ENCODE results near the gene PHF13. TPM values are rescaled to one million over a fixed set of nuclear protein-coding genes. Genes with fewer than 3 reads are reported as not detected.

The PHF13 gene
- polyA plus RNA-seq, 1 donor (not counting 4 experiments of a cell fraction or from before 2014, with no cell fraction given): 4.5 TPM

DNA sequence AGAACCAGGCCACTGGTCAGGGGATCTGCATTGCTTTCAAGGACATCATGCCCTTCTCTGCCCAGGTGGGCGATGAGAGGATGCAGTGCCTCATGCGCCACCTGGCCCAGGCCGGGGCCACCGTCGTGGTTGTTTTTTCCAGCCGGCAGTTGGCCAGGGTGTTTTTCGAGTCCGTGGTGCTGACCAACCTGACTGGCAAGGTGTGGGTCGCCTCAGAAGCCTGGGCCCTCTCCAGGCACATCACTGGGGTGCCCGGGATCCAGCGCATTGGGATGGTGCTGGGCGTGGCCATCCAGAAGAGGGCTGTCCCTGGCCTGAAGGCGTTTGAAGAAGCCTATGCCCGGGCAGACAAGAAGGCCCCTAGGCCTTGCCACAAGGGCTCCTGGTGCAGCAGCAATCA lies 38.7 kb upstream of the PHF13 start:
- H3K4me1 ChIP-seq (ENCODE audit: control insufficient read depth, extremely low read depth, insufficient read depth, low read length): peaks cover 7% of the 10 kb centered on the region
- H3K4me3 ChIP-seq (ENCODE audit: control insufficient read depth in 2 of 3, extremely low read depth in 1 of 3, insufficient read depth in 2 of 3, low read depth in 1 of 3, low read length in 3 of 3): no peak overlapping the region
- H3K4me2 ChIP-seq (ENCODE audit: control insufficient read depth, extremely low read depth, insufficient read depth, low read depth, low read length): no peak overlapping the region
- no peak overlapping the region for H3K27ac ChIP-seq (ENCODE audit: control insufficient read depth, insufficient read depth, low read length)
- H4K20me1 ChIP-seq (ENCODE audit: control insufficient read depth, extremely low read depth, insufficient read depth, low read length): no peaks in the 10 kb centered on the region
- H3K79me2 ChIP-seq (ENCODE audit: control insufficient read depth, insufficient read depth, low read length): no peaks in the 10 kb centered on the region
- DNase-seq (ENCODE audit: low read depth, low spot score) (no peak), FAIRE-seq (no peak)
- H3K36me3 ChIP-seq (ENCODE audit: control insufficient read depth in 2 of 2, extremely low read depth in 1 of 2, insufficient read depth in 2 of 2, low read length in 2 of 2): no peaks in the 10 kb centered on the region
- no peaks in the 10 kb centered on the region for H3K9me1 ChIP-seq (ENCODE audit: control insufficient read depth, extremely low read depth, insufficient read depth, low read length)
- dilution Hi-C loops (cut with MboI; ENCODE audit: extremely low pct_ligation_motif_present, low sequenced_read_pairs): no loop called here
- H3K9ac ChIP-seq (ENCODE audit: control insufficient read depth, extremely low read depth, insufficient read depth, low read length): no peak overlapping the region
- no peak overlapping the region for H2AFZ ChIP-seq (ENCODE audit: control insufficient read depth, low read length)
- H3K9me3 ChIP-seq (ENCODE audit: control insufficient read depth, low read depth, low read length): no peaks in the 10 kb centered on the region
- TF ChIP-seq, protein P1, sequence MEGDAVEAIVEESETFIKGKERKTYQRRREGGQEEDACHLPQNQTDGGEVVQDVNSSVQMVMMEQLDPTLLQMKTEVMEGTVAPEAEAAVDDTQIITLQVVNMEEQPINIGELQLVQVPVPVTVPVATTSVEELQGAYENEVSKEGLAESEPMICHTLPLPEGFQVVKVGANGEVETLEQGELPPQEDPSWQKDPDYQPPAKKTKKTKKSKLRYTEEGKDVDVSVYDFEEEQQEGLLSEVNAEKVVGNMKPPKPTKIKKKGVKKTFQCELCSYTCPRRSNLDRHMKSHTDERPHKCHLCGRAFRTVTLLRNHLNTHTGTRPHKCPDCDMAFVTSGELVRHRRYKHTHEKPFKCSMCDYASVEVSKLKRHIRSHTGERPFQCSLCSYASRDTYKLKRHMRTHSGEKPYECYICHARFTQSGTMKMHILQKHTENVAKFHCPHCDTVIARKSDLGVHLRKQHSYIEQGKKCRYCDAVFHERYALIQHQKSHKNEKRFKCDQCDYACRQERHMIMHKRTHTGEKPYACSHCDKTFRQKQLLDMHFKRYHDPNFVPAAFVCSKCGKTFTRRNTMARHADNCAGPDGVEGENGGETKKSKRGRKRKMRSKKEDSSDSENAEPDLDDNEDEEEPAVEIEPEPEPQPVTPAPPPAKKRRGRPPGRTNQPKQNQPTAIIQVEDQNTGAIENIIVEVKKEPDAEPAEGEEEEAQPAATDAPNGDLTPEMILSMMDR (optimal IDR thresholded peaks at IDR 0.05 in 1 of 3, IDR thresholded peaks at IDR 0.05 in 1 of 3, conservative IDR thresholded peaks at IDR 0.05 in 1 of 3; ENCODE audit: extremely low read depth in 1 of 3, insufficient read depth in 2 of 3, low read length in 3 of 3): no peak
- no peak for TF ChIP-seq EZH2 (IDR thresholded peaks at IDR 0.05; ENCODE audit: low read length)
- H3K27me3 ChIP-seq (ENCODE audit: control insufficient read depth, extremely low read depth, insufficient read depth, low read length): peaks cover 8% of the 10 kb centered on the region

DNA sequence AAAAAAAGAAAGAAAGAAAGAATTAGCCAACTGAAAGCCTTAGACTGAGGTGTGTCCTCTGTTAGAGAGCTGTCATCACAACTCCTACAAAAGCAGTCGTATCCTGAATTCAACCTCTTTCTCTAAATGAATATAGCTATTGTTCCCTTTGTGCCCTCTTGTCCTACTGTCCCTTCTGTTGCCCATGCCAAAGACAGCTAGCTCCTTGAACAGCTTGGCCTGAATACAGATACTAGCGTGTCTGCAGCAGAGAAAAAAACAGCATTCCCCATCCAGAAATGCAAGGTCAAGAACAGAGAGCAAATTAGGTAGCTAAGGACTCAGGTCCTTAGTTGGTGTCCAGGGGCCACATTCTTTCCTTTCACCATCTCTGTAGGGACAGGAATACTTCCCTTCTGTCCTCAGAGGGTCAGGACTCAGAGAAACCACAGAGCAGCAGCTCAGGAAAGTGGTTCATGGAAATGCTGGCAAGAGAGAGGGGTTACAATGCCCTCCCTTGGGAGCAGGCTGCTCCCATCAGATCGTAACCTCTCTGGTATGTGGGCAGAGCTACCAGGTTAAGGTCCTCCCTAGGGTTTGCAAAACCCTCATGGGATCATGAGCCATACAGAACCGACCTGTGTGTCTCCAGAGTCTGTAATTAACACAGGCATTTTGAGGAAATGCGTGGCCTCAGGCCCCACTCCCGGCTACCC lies 35.6 kb upstream of the PHF13 start:
- no peaks in the 10 kb centered on the region for H4K20me1 ChIP-seq (ENCODE audit: control insufficient read depth, extremely low read depth, insufficient read depth, low read length)
- FAIRE-seq (no peak), DNase-seq (ENCODE audit: low read depth, low spot score) (no peak)
- peaks cover 18% of the 10 kb centered on the region for H3K79me2 ChIP-seq (ENCODE audit: control insufficient read depth, insufficient read depth, low read length)
- H3K9me1 ChIP-seq (ENCODE audit: control insufficient read depth, extremely low read depth, insufficient read depth, low read length): peaks cover 2% of the 10 kb centered on the region
- H3K9me3 ChIP-seq (ENCODE audit: control insufficient read depth, low read depth, low read length): no peaks in the 10 kb centered on the region
- H3K27me3 ChIP-seq (ENCODE audit: control insufficient read depth, extremely low read depth, insufficient read depth, low read length): no peaks in the 10 kb centered on the region
- H3K27ac ChIP-seq (ENCODE audit: control insufficient read depth, insufficient read depth, low read length): no peak overlapping the region
- TF ChIP-seq EZH2 (IDR thresholded peaks at IDR 0.05; ENCODE audit: low read length): no peak
- TF ChIP-seq, protein P1 (optimal IDR thresholded peaks at IDR 0.05 in 1 of 3, IDR thresholded peaks at IDR 0.05 in 1 of 3, conservative IDR thresholded peaks at IDR 0.05 in 1 of 3; ENCODE audit: extremely low read depth in 1 of 3, insufficient read depth in 2 of 3, low read length in 3 of 3): no peak
- H3K4me2 ChIP-seq (ENCODE audit: control insufficient read depth, extremely low read depth, insufficient read depth, low read depth, low read length): no peak overlapping the region
- dilution Hi-C loops (cut with MboI; ENCODE audit: extremely low pct_ligation_motif_present, low sequenced_read_pairs): no loop called here
- H3K9ac ChIP-seq (ENCODE audit: control insufficient read depth, extremely low read depth, insufficient read depth, low read length): no peak overlapping the region
- no peak overlapping the region for H2AFZ ChIP-seq (ENCODE audit: control insufficient read depth, low read length)
- H3K4me3 ChIP-seq (ENCODE audit: control insufficient read depth in 2 of 3, extremely low read depth in 1 of 3, insufficient read depth in 2 of 3, low read depth in 1 of 3, low read length in 3 of 3): no peak overlapping the region
- peaks cover 0 to 3% of the 10 kb centered on the region in 2 experiments for H3K36me3 ChIP-seq (ENCODE audit: control insufficient read depth in 2 of 2, extremely low read depth in 1 of 2, insufficient read depth in 2 of 2, low read length in 2 of 2)
- H3K4me1 ChIP-seq (ENCODE audit: control insufficient read depth, extremely low read depth, insufficient read depth, low read length): peaks cover 26% of the 10 kb centered on the region
